DMS53 treated with DMSO at 0.1 percent for 48 hours (cell line): ENCODE measurements around the gene RAB27B.

Experiments
- DNase-seq: peaks from one replicate; lab custom pipeline; 2025; ENCODE audit not compliant: unreplicated experiment; lab: John Stamatoyannopoulos, UW

The RAB27B gene

GRCh38 chr18:54859667-54860421, 31.6 kb downstream of the RAB27B start:
- DNase-seq = no peak

GRCh38 chr18:54860941-54861340, 32.7 kb downstream of the RAB27B start:
- DNase-seq = no peak

- no peak for DNase-seq
These were observed 38.9 kb downstream of the RAB27B start for GRCh38 chr18:54867131-54867530.

GRCh38 chr18:54871231-54871630, 43.0 kb downstream of the RAB27B start:
- no peak for DNase-seq

GRCh38 chr18:54872681-54873080, 44.4 kb downstream of the RAB27B start:
- DNase-seq = no peak

- no peak for DNase-seq
These were observed 45.6 kb downstream of the RAB27B start for GRCh38 chr18:54873884-54874255.

- DNase-seq = no peak
These were observed 46.8 kb downstream of the RAB27B start for GRCh38 chr18:54875063-54875462.

GRCh38 chr18:54877076-54877475, 48.8 kb downstream of the RAB27B start:
- DNase-seq = no peak

GRCh38 chr18:54878159-54878622, 49.9 kb downstream of the RAB27B start:
- no peak for DNase-seq

GRCh38 chr18:54878659-54879358, 50.5 kb downstream of the RAB27B start:
- DNase-seq = no peak

GRCh38 chr18:54879691-54880090, 51.4 kb downstream of the RAB27B start:
- no peak for DNase-seq

- DNase-seq = peak; percentile 50
These were observed 52.3 kb downstream of the RAB27B start for GRCh38 chr18:54880395-54881105.

- DNase-seq = no peak
These were observed 53.0 kb downstream of the RAB27B start for GRCh38 chr18:54881229-54881768.

- DNase-seq = no peak
These were observed 54.0 kb downstream of the RAB27B start for GRCh38 chr18:54882318-54882717.

- no peak for DNase-seq
These were observed 55.7 kb downstream of the RAB27B start for GRCh38 chr18:54883816-54884604.

- no peak for DNase-seq
These were observed 60.1 kb downstream of the RAB27B start for GRCh38 chr18:54888378-54888777.

GRCh38 chr18:54888933-54889332, 60.7 kb downstream of the RAB27B start:
- no peak for DNase-seq

- no peak for DNase-seq
These were observed 71.2 kb downstream of the RAB27B start for GRCh38 chr18:54899500-54899899.

GRCh38 chr18:54900290-54900689, 72.0 kb downstream of the RAB27B start:
- DNase-seq = no peak

- no peak for DNase-seq
These were observed 76.3 kb downstream of the RAB27B start for GRCh38 chr18:54904581-54904980.

- DNase-seq = no peak
These were observed 77.4 kb downstream of the RAB27B start for GRCh38 chr18:54905629-54906028.
